ENCODE results near the gene CORO1C.
"Not testable (repeated sequence)": the region's sequence is repeated elsewhere in the genome, so short reads cannot be mapped to it uniquely, and the experiment has no call there.

The CORO1C gene

DNA sequence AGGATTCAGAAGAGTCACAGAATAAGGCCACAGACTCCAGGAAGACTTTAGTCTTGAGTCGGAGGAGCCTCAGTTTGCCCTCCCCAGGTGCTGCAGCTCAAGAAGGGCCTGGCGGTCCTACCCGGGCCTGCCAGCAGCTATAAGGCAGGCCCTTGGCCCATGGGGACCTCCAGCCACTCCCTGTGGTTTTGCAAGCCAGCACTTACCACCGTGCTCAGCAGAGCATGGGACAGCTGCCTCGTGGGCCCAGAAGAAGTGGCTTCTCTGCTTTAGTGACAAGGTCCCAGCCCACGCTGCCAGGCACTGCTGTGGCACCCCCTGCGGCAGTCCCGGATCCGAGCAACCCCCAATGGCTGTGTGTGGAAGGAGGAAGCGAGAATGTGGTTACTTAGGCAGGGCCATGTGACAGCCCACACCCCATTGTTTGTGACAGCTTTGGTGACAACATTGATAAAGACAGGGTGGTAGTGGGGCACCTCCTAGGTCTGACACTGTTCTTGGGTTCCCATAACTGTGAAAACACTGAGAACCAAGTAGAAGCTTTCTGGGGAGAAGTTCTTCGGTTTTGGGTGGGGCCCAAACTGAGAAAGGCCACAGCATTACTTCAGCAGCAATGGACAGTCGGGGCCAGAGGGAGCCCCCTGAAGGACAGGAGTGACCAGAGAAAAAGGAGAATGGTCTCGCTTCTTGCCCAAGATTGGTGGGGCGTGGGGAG, 97.6 kb downstream of the CORO1C start, which contains the start of gene SELPLG:
SELPLG (minus strand) TSS at position 361 of the 715 bp plus-strand sequence. CDS start 9,587 bp downstream, outside the sequence.
- DNase-seq (ENCODE audit: low read depth, low spot score), result no peak

- DNase-seq (ENCODE audit: low read depth, low spot score), result no peak
Measured at GRCh38 chr12:108633081-108633533, 98.2 kb downstream of the CORO1C start.

GRCh38 chr12:108631261-108631660, 100.1 kb downstream of the CORO1C start:
- DNase-seq (ENCODE audit: low read depth, low spot score), result not testable (repeated sequence)

GRCh38 chr12:108630481-108631207, 100.7 kb downstream of the CORO1C start:
- DNase-seq (ENCODE audit: low read depth, low spot score), result no peak

- no peak for DNase-seq (ENCODE audit: low read depth, low spot score)
Measured at GRCh38 chr12:108629824-108630476, 101.4 kb downstream of the CORO1C start.

- no peak for DNase-seq (ENCODE audit: low read depth, low spot score)
Measured at GRCh38 chr12:108629151-108629550, 102.2 kb downstream of the CORO1C start.

DNA sequence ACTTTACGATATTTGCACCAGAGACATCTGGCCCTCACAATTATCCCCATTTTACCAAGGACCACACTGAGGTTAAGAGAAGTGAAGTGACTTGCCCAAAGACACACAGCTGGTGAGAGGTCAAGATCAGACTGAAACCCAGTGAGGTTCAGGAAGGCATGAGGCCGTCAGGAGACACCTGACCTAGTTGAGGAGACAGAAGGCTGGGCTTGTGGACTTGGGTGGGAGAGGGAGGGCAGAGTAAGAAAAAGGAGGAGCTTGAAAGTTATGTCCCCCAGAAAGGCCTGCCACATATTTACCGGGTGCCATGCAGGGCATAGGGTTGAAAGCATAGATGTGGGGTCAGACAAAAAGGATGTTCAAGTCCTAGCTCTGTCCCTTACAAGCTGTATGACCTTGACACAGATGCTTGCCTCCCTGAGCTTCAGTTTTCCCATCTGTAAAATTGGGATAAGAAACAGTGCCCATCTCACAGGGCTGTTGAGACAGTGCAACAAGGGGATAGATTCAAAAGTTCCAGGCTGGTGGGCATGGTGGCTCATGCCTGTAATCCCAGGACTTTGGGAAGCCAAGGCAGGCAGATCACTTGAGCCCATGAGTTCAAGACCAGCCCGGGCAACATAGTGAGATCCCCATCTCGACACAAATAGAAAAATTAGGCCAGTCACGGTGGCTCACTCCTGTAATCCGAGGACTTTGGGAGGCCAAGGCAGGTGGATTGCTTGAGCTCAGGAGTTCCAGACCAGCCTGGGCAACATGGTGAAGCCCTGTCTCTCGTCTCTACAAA, 104.0 kb downstream of the CORO1C start:
- no peak for DNase-seq (ENCODE audit: low read depth, low spot score)

- no peak for DNase-seq (ENCODE audit: low read depth, low spot score)
Measured at GRCh38 chr12:108625228-108625627, 106.1 kb downstream of the CORO1C start.

DNA sequence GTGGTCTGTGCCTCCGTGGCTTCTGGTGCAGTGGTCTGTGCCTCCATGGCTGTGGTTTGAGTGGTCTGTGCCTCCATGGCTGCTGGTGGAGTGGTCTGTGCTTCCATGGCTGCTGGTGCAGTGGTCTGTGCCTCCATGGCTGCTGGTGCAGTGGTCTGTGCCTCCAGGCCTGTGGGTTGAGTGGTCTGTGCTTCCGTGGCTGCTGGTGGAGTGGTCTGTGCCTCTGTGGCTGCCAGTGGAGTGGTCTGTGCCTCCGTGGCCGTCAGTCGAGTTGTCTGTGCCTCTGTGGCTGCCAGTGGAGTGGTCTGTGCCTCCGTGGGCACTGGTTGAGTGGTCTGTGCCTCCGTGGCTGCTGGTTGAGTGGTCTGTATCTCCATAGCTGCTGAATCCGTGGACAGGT, 107.7 kb downstream of the CORO1C start:
- no peak for DNase-seq (ENCODE audit: low read depth, low spot score)

GRCh38 chr12:108622921-108623514, 108.3 kb downstream of the CORO1C start:
- no peak for DNase-seq (ENCODE audit: low read depth, low spot score)

- DNase-seq (ENCODE audit: low read depth, low spot score), result no peak
Measured at GRCh38 chr12:108622421-108622820, 108.9 kb downstream of the CORO1C start.

DNA sequence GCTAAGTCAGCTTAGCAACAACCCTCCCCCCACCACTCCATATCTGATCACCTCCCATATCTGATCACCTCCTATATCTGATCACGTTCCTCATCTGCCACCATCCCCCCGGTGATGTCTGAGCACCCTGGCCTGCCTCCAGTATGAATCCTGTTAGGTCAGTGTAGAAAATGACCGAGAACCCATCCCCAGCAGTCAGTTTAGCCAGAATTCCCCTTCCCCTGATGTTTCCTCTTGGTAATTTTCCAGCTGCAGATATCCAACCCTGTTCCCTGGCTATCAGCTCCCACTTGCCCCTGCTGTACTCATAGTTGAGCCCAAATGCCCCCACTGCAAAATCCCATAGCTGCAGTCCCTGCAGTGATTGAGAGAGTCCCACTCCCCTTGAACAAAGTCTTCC, 110.2 kb downstream of the CORO1C start:
- no peak for DNase-seq (ENCODE audit: low read depth, low spot score)

- no peak for DNase-seq (ENCODE audit: low read depth, low spot score)
Measured at GRCh38 chr12:108620236-108620879, 111.0 kb downstream of the CORO1C start.

- DNase-seq (ENCODE audit: low read depth, low spot score), result no peak
Measured at GRCh38 chr12:108619369-108620160, 111.8 kb downstream of the CORO1C start.

GRCh38 chr12:108618953-108619274, 112.4 kb downstream of the CORO1C start:
- DNase-seq (ENCODE audit: low read depth, low spot score), result not testable (repeated sequence)

DNA sequence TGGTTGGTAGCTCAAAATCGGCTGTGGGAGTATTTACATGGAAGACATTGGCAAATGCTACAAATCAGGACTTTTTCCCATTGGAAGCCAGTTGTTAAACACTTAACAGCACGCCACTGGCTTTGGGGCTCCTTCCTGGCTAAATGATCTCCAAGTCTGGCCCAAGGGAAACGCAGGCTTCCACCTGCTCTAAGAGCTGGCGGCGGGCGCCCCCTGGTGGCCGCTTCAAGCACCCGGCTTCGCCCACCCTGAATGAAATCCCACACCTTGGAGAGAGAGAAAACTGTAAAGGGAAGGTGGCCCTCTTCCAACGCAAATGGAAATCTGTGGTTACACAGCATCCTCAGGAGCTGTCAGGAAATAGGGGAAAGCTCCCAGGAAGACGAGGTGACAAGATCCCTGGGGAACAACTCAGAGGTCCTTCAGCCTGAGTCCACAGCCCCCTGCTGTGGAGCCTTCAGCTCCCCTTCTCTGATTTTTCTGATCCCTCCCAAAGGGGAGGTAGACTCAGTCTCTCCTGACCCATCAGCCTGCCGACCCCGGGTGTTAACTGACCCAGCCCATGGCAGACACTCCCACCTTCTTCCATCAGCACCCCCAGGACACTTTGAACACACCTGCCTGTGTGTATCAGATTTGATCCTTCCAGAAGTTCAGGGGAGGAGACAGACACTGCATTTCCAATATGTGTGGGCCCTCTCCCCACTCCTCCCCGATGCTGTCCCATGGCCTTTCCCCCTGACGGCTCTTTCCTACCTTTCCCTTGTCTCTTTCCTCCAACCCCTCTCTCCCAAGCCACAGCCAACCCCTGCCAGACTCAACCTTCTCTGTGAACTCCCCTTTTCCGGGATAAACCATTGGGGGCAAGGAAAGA, 113.0 kb downstream of the CORO1C start:
- peak; percentile 85 for DNase-seq (ENCODE audit: low read depth, low spot score)

DNA sequence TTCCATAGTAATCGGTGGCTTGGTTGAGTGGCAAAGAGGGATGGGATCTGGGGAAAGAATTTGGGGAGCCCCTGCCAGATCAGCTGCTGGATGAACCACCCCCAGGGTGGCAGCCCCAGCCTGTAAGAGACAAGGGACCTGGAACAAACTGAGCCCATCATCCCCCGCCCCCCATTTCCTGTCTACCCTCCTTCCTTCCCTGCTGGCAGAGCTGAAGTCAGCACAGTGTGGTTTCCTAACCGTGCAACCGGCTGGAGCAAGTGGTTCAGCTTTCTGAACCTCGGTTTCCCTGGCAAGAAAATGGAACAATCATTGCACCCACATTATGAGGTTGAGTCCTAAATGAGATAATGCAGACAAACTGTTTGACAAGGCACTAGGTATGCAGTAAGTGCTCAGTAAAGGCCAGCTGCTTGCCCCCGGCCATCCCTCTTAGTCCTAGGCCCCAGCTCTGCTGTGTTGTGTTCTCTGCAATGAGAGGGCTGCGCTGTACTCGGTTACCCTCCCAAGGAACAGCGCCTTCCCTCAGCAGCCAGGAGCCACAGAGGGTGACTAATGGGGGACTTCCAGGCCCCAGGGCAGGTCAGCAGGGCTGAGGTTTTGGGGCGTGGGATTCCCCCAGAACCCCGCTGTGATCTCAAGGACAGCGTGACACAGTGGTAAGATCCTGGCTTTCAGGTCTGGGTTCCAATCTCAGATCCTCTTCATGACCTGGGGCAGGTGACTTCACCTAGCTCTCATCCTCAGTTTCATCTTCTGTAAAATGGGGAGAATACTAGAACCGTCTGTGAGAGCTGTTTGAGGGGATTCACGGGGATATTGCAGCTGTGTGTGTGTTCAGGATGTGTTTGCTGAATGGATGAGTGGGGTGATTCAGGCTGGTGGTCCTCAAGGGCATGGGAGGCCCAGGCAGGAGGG, 114.1 kb downstream of the CORO1C start:
- DNase-seq (ENCODE audit: low read depth, low spot score), result no peak

- DNase-seq (ENCODE audit: low read depth, low spot score), result no peak
Measured at GRCh38 chr12:108616359-108616758, 115.0 kb downstream of the CORO1C start.
